ENCODE results near the gene LCN1.

LCN1 gene

DNA sequence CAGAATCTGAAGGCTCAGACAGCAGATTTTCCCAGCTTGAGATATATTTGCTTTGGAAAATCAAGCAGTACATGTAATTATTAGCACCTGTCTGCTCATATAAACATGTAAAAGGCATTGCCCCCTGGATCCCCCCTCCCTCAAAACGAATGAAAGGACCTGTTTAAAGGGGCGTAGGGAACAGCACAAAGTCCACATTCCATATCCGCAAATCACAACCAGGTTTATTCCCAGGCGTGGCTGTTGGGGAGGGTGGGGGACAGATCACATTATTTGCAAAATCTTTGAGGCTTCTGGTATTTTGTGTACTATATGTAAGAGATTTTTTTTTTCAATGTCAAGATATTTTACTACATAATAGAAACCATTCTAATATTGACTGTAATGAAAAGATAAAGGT, 29.5 kb upstream of the LCN1 start:
- TF ChIP-seq EZH2phosphoT487 (IDR thresholded peaks at IDR 0.05; ENCODE audit: borderline replicate concordance): no peak
- TF ChIP-seq, protein P1, sequence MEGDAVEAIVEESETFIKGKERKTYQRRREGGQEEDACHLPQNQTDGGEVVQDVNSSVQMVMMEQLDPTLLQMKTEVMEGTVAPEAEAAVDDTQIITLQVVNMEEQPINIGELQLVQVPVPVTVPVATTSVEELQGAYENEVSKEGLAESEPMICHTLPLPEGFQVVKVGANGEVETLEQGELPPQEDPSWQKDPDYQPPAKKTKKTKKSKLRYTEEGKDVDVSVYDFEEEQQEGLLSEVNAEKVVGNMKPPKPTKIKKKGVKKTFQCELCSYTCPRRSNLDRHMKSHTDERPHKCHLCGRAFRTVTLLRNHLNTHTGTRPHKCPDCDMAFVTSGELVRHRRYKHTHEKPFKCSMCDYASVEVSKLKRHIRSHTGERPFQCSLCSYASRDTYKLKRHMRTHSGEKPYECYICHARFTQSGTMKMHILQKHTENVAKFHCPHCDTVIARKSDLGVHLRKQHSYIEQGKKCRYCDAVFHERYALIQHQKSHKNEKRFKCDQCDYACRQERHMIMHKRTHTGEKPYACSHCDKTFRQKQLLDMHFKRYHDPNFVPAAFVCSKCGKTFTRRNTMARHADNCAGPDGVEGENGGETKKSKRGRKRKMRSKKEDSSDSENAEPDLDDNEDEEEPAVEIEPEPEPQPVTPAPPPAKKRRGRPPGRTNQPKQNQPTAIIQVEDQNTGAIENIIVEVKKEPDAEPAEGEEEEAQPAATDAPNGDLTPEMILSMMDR (conservative IDR thresholded peaks at IDR 0.05; ENCODE audit: low read length): no peak
- no peaks in the 10 kb centered on the region for H3K4me1 ChIP-seq (ENCODE audit: insufficient read depth, low read length, poor library complexity, severe bottlenecking)
- H3K4me2 ChIP-seq (ENCODE audit: low read depth, low read length, poor library complexity, severe bottlenecking): no peak overlapping the region
- H2AFZ ChIP-seq (ENCODE audit: low read length): no peak overlapping the region
- H3K9me2 ChIP-seq (replicated peaks; ENCODE audit: low read depth, low read length): no peaks in the 10 kb centered on the region
- H3K36me3 ChIP-seq (ENCODE audit: insufficient read depth, low read length): no peaks in the 10 kb centered on the region
- no peak overlapping the region for H3K4me3 ChIP-seq (ENCODE audit: low read length, poor library complexity, severe bottlenecking)
- no peak overlapping the region for H3K9ac ChIP-seq (ENCODE audit: low read depth, low read length, poor library complexity, severe bottlenecking)
- H3K9me3 ChIP-seq (ENCODE audit: insufficient read depth, low read depth, low read length): no peaks in the 10 kb centered on the region
- H3K27me3 ChIP-seq (ENCODE audit: insufficient read depth, low read length, poor library complexity, severe bottlenecking): no peaks in the 10 kb centered on the region
- H4K20me1 ChIP-seq (ENCODE audit: insufficient read depth, low read length, poor library complexity, severe bottlenecking): no peaks in the 10 kb centered on the region
- no peaks in the 10 kb centered on the region for H3F3A ChIP-seq (ENCODE audit: low read depth)
- no peaks in the 10 kb centered on the region for H3K79me2 ChIP-seq (ENCODE audit: insufficient read depth, low read length)

DNA sequence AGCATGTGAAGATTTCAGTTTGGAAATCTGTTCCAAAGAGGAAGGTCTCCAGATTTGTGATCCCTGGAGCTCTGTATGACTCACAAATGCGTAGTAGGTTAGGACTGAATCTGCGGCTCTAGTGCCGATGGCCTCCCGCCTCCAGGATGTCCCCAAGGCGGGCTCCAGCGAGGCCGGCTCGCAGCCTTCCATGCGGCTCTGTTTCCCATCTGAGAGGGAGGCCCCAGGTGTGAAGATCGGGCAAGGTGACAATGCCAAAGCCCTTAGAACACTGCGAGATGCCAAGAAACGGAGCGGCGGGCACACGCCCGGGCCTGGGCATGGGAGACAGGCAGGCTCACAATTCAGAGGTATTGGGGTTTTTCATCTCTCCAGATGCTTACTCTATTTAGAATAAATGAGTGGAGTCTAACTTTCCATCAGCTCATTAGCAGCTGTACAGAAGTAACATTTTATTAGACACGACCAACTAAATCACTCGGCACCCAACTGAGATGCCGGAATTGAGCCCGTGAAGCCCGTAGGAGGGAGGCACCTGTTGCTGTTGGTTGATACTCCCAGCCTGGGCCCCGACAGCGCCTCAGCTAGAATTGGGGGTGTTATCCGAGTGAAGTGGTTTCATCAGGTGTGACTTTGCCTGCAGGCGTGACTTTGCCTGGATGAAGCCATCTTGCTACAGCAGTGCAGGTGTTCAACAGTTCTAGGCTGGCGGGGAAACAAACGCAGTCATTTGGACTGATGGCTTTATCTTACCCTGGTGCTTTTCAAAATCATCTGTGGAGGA, 28.2 kb upstream of the LCN1 start:
- Histone ChIP-seq H3K79me2 (ENCODE audit: insufficient read depth, low read length) (no peaks in the 10 kb centered on the region), H3F3A (ENCODE audit: low read depth) (no peaks in the 10 kb centered on the region), H3K4me2 (ENCODE audit: low read depth, low read length, poor library complexity, severe bottlenecking) (no peak overlapping the region), H3K36me3 (ENCODE audit: insufficient read depth, low read length) (no peaks in the 10 kb centered on the region), H3K4me1 (ENCODE audit: insufficient read depth, low read length, poor library complexity, severe bottlenecking) (no peaks in the 10 kb centered on the region), H3K9me3 (ENCODE audit: insufficient read depth, low read depth, low read length) (no peaks in the 10 kb centered on the region), H3K9ac (ENCODE audit: low read depth, low read length, poor library complexity, severe bottlenecking) (no peak overlapping the region), H2AFZ (ENCODE audit: low read length) (no peak overlapping the region), H3K27me3 (ENCODE audit: insufficient read depth, low read length, poor library complexity, severe bottlenecking) (no peaks in the 10 kb centered on the region), H3K4me3 (ENCODE audit: low read length, poor library complexity, severe bottlenecking) (no peak overlapping the region), H3K9me2 (replicated peaks; ENCODE audit: low read depth, low read length) (no peaks in the 10 kb centered on the region), H4K20me1 (ENCODE audit: insufficient read depth, low read length, poor library complexity, severe bottlenecking) (no peaks in the 10 kb centered on the region)
- TF ChIP-seq, protein P1 (conservative IDR thresholded peaks at IDR 0.05; ENCODE audit: low read length): no peak
- no peak for TF ChIP-seq EZH2phosphoT487 (IDR thresholded peaks at IDR 0.05; ENCODE audit: borderline replicate concordance)

- H3K36me3 ChIP-seq (ENCODE audit: insufficient read depth, low read length): no peaks in the 10 kb centered on the region
- TF ChIP-seq EZH2phosphoT487 (IDR thresholded peaks at IDR 0.05; ENCODE audit: borderline replicate concordance): no peak
- TF ChIP-seq, protein P1 (conservative IDR thresholded peaks at IDR 0.05; ENCODE audit: low read length): no peak
- no peaks in the 10 kb centered on the region for H3K27me3 ChIP-seq (ENCODE audit: insufficient read depth, low read length, poor library complexity, severe bottlenecking)
- H3K9ac ChIP-seq (ENCODE audit: low read depth, low read length, poor library complexity, severe bottlenecking): no peak overlapping the region
- no peak overlapping the region for H3K4me2 ChIP-seq (ENCODE audit: low read depth, low read length, poor library complexity, severe bottlenecking)
- no peaks in the 10 kb centered on the region for H3F3A ChIP-seq (ENCODE audit: low read depth)
- H4K20me1 ChIP-seq (ENCODE audit: insufficient read depth, low read length, poor library complexity, severe bottlenecking): no peaks in the 10 kb centered on the region
- H3K4me3 ChIP-seq (ENCODE audit: low read length, poor library complexity, severe bottlenecking): no peak overlapping the region
- no peaks in the 10 kb centered on the region for H3K9me2 ChIP-seq (replicated peaks; ENCODE audit: low read depth, low read length)
- no peak overlapping the region for H2AFZ ChIP-seq (ENCODE audit: low read length)
- no peaks in the 10 kb centered on the region for H3K9me3 ChIP-seq (ENCODE audit: insufficient read depth, low read depth, low read length)
- no peaks in the 10 kb centered on the region for H3K79me2 ChIP-seq (ENCODE audit: insufficient read depth, low read length)
- peaks cover 1% of the 10 kb centered on the region for H3K4me1 ChIP-seq (ENCODE audit: insufficient read depth, low read length, poor library complexity, severe bottlenecking)
Observed at GRCh38 chr9:135494791-135495559, 26.3 kb upstream of the LCN1 start.
